GM19372 (cell line): ENCODE results near the gene QARS1.

Experiments used
- ATAC-seq: cut with Tn5 transposase; IDR thresholded peaks from one replicate; pipeline ENCODE4 v1.9.1; 2021; ENCODE audit warnings: mild to moderate bottlenecking, low read depth, moderate library complexity; ENCODE audit not compliant: unreplicated experiment

Gene QARS1

GRCh38 chr3:49104427-49105291, at the start of gene QARS1:
TSS of gene QARS1 (minus strand) at chr3:49104757. CDS start at chr3:49104733, 24 bp downstream.
- ATAC-seq: peak; percentile 88

DNA sequence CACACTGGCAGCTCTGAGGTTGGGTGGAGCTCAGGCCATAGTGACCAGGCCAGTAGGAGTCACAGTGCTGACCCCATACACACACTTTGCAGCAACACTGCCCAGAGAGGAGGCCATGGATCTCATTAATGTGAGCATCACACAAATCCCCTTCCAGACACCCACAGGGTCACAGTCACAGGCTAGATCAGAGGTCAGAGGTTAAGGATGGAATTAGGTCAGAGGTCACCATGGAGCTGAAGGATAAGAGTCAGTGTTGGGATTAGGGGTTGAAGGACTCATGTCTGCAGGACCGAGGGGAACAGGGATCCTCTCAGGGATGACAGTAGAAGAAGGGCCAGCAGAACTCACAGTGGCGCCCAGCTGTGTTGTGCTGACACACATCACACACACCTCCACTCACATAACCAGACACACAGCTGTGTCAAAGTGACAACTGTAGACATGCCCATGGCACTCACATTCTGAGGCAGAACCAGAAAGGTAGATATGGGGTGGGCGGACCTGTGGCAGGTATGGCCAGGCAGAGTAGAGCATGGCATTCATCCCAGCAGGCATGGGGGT, 48.9 kb upstream of the QARS1 start:
- ATAC-seq: no peak

- ATAC-seq: no peak
Observed at GRCh38 chr3:49151610-49152009, 47.1 kb upstream of the QARS1 start.

- ATAC-seq: no peak
Observed at GRCh38 chr3:49148159-49148558, 43.6 kb upstream of the QARS1 start.

DNA sequence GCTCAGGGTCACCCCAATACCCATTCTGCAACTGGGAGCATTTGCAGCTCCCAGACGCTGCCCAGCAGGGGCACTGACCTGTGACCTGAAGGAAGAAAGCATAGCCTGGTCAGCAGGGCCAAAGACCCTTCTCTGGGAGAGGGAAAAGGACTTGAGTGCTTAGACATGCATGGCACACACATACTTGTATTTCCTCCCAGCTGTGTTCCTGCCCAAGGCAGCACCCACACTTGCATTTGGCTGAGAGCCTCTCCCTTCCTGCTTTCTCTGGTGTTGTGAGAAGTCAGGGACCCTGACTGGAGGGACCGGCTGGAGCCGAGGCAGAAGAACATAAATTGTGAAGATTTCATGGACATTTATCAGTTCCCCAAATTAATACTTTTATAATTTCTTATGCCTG, 35.5 kb upstream of the QARS1 start:
- no peak for ATAC-seq

DNA sequence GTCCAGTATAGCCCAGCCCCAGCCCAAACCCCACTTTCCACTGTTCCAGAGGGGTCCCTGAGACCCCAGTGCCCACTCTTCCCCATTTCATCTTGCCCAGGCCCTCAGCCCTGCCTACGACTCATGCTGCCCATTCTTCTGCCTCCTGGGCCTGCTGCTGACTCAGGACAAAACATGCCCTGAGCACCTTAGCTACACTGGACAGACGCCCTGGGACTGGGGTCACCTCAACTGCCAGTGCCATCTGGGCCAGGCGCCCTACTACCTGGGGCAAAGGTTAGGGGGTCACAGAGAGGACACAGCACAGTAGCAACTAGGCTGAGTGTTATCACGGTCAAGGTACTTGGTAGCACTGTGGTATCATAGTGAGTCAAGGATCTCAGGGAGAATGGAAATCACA, 30.9 kb upstream of the QARS1 start:
- no peak for ATAC-seq

- ATAC-seq: no peak
Observed at GRCh38 chr3:49134471-49135265, 30.1 kb upstream of the QARS1 start.

DNA sequence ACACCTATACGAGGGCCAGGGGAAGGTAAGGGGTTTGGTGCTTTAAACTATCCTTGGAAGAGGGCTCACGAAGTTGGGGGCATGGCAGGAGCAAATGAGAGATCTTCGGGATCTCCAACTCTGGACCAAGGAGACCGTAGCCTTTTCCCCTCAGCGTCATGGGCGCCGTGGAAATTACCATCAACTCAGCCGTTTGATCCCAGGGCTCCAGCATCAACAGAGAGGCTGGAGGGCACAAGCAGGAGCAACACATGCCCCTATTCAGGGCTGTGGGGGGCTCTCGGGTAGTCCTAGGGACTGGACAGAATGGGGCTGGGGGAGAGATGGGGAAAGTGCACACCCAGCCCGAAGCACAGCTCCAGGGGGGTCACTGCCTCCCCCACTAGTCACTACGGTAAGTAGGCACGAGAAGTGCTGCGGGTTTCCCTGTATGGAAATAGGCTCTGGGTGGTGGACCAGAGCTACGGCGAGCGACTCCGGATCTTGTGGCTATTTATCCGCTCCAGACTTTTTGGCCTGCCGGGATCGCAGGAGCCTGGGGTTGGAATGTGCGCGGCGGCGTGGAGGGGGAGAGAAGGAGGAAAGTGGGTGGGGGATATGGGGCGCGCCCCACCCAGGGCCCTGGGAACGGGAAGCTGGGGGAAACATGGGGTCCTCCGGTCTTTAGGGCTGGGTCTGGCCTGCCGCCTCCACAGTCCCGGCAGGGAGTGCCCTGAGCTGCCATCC, 28.8 kb upstream of the QARS1 start:
- ATAC-seq: no peak

DNA sequence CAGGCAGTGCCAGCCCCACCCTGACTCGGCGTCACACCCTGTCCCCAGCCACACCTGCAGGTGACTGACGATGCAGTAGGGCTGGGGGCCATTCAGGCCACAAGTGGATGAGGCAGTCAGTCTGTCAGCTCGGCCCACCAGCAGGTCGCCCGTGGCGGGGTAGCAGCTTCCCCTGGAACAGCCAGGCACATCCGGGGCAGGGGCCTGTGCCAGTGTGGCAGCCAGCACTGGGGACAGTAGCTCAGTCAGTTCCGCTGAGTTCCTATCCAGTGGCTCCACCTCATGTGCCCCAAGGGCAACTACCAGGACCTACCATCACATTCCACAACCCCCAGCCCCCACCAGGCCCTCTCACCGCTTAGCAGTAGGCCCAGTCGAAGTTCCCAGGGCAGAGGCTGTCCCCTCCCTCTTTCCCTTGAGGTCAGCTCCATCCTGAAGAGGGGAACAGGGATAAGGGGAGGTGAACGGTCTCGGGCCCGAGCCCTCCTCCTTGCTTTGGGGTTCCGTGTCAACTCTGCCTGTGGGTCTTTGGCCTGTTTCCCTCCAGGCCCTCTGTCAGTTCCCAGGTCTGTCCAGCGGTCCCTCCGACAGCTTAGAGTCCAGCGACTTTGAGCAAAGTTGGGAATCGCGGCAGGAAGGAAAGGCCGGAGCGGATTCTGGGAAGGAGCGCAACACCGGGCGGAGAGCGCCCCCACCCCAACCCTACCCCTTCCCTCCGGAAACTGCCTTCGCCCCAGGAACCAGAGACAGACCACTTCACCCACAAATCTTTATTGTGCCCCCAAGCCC, 28.1 kb upstream of the QARS1 start, which contains the start of gene LAMB2:
TSS of gene LAMB2 (minus strand) at position 614 of the 789 bp plus-strand sequence. CDS start at position 431, 183 bp downstream.
- no peak for ATAC-seq

GRCh38 chr3:49132073-49132436, 27.5 kb upstream of the QARS1 start:
- ATAC-seq: no peak

DNA sequence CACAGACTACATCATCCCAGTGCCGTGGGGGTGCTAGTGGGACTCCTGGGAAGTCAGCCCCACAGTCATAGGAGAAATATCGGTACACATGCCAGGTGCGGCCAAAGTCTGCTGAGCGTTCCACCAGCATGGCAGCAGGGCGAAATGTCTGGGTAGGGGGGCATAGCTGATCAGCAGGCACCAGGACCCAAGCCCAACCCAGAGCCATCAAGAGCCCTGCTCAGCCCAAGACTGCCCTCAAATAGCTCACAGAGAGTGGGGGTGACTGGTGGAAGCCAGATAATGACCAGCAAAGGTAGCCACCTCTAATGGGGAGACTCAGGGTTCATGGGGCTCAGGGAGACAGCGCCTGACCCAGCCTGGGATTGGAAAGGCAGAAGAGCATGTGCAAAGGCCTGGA, 27.0 kb upstream of the QARS1 start:
- ATAC-seq: no peak

DNA sequence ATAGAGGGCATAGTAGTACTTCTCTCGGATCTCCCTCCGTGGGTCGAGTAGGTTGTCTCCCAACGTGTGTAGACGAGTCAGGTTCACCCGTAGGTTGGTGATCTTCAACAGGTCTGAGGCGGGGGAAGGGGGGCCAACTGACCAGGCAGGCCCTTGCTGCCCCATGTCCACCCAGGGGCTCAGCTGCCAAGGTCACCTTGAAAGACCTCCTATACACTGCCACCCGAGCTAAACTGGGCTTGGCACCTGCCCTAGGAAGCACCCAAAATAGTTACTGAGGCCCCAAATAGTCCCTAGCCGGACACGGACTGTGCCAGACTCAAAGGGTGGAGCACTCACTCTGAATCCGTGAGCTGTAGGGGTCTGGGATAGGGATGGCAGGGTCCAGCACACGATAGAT, 26.5 kb upstream of the QARS1 start:
- no peak for ATAC-seq

- ATAC-seq: no peak
Observed at GRCh38 chr3:49124991-49125670, 20.6 kb upstream of the QARS1 start.

- no peak for ATAC-seq
Observed at GRCh38 chr3:49124203-49124602, 19.6 kb upstream of the QARS1 start.

GRCh38 chr3:49123687-49124086, 19.1 kb upstream of the QARS1 start:
- ATAC-seq: no peak

- no peak for ATAC-seq
Observed at GRCh38 chr3:49122886-49123545, 18.5 kb upstream of the QARS1 start.

DNA sequence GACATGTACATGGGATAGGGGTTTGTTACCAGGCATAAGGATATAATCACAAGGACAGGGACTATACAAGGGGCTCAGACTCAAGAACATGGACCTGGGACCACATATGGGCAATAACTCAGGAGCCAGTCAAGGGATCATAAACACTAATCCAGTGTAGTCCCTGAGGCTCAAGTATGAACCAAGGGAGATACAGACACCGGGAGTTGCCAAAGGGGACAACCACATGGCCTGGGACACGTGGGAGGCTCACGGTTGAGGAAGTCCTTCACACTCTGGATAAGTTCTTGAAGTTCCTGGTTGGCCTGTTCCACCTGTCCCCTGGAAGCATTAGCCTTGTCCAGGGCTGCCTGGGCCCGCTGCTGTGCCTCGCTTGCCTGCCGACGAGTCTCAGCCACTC, 17.9 kb upstream of the QARS1 start:
- ATAC-seq: no peak

DNA sequence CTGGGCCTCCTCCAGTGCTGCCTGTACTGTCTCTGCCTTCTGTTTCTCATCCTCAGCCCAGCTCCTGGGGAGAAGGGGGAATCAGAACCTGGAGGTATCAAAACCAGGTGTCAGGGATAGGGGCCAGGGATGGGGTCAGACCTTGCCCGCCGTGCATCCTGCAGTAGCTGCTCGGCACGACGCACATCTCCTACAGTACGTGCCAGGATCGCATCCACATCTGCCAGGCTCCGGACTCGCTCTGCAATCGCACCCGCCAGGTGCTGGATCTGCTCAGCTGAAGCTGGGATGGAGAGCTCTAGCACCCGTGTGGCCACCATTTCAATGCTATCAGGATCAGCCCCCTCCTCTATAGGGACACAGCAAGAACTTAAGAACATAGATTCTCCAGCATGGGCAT, 17.5 kb upstream of the QARS1 start:
- no peak for ATAC-seq
